ENCODE data around the gene RFX1. TPM values are rescaled to one million over a fixed set of nuclear protein-coding genes. Genes with fewer than 3 reads are reported as not detected.
"Not testable (repeated sequence)": the region's sequence is repeated elsewhere in the genome, so short reads cannot be mapped to it uniquely, and the experiment has no call there.

The RFX1 gene
- total and polyA plus RNA-seq, 8 donors: 9.1 to 17.4 (median 13.5) TPM

- no peaks in the 10 kb centered on the region for H3K36me3 ChIP-seq
- no peaks in the 10 kb centered on the region for H3K9me3 ChIP-seq
- no peak for ATAC-seq
- intact Hi-C loops (cut with DNase I): no loop called here
- H3K4me3 ChIP-seq: no peak within 1 kb of the TSS
- H3K27ac ChIP-seq: no peak within 1 kb of the TSS
- peaks cover 0 to 21% of the 10 kb centered on the region in 2 donors for H3K27me3 ChIP-seq
- H3K4me1 ChIP-seq: peaks cover 8 to 49% of the 10 kb centered on the region in 2 donors
- DNase-seq: peak in 1 of 4 donors; percentile 69
- TF ChIP-seq, protein P1, sequence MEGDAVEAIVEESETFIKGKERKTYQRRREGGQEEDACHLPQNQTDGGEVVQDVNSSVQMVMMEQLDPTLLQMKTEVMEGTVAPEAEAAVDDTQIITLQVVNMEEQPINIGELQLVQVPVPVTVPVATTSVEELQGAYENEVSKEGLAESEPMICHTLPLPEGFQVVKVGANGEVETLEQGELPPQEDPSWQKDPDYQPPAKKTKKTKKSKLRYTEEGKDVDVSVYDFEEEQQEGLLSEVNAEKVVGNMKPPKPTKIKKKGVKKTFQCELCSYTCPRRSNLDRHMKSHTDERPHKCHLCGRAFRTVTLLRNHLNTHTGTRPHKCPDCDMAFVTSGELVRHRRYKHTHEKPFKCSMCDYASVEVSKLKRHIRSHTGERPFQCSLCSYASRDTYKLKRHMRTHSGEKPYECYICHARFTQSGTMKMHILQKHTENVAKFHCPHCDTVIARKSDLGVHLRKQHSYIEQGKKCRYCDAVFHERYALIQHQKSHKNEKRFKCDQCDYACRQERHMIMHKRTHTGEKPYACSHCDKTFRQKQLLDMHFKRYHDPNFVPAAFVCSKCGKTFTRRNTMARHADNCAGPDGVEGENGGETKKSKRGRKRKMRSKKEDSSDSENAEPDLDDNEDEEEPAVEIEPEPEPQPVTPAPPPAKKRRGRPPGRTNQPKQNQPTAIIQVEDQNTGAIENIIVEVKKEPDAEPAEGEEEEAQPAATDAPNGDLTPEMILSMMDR (IDR thresholded peaks at IDR 0.05): no peak
Observed at GRCh38 chr19:14027856-14028450, 21.8 kb upstream of the RFX1 start, which contains the start of gene RLN3. RLN3 (plus strand) TSS chr19:14028148; CDS start chr19:14028205, 57 bp downstream.

DNA sequence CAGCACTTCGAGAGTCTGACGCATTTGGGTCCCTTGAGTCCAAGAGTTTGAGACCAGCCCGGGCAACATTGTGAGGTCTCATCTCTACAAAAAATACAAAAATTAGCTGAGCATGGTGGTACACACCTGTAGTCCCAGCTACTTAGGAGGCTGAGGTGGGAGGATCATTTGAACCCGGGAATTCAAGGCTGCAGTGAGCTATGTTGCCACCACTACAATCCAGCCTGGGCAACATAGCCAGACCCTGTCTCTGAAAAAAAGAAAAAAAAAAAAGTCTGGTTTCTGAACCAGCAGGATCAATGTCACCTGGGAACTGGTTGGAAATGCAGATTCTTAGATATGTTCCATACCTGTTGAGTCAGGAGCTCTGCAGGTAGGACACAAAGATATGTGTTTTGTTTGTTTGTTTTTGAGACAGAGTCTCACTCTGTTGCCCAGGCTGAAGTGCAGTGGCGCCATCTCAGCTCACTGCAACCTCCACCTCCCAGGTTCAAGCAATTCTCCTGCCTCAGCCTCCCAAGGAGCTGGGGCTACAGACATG lies 20.6 kb upstream of the RFX1 start:
- DNase-seq; H3K27ac ChIP-seq; intact Hi-C loops (cut with DNase I); H3K36me3 ChIP-seq; H3K4me3 ChIP-seq; H3K9me3 ChIP-seq; ATAC-seq: not testable (repeated sequence)
- Histone ChIP-seq H3K27me3 (peaks cover 0 to 13% of the 10 kb centered on the region in 2 donors), H3K4me1 (peaks cover 8 to 45% of the 10 kb centered on the region in 2 donors)

- Histone ChIP-seq H3K4me3 (no peak overlapping the region), H3K27me3 (peaks cover 0 to 6% of the 10 kb centered on the region in 2 donors), H3K9me3 (no peaks in the 10 kb centered on the region), H3K36me3 (no peaks in the 10 kb centered on the region), H3K4me1 (peaks cover 8 to 43% of the 10 kb centered on the region in 2 donors), H3K27ac (peak overlapping the region; percentile 49 to 56)
- ATAC-seq: peak; percentile 78
- DNase-seq: peak in 2 of 4 donors; percentile 28 to 45
- TF ChIP-seq, protein P1 (IDR thresholded peaks at IDR 0.05): peak in 1 of 2 donors; percentile 23
- intact Hi-C loops (cut with DNase I): no loop called here
Observed at GRCh38 chr19:14023404-14024235, 17.5 kb upstream of the RFX1 start.

DNA sequence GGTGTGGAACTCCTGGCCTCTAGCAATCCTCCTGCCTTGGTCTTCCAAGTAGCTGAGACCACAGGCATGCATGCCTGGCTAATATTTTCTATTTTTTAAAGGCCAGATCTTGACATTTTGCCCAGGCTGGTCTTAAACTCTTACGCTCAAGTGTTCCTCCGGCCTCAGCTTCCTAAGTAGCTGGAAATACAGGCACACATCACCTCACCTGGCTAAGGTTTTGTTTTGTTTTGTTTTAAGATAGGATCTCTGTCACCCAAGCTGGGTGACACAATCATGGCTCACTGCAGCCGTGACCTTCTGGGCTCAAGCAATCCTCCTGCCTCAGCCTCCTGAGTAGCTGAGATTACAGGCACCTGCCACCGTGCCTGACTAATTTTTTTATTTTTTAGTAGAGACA lies 16.3 kb upstream of the RFX1 start:
- Histone ChIP-seq H3K36me3 (no peaks in the 10 kb centered on the region), H3K27me3 (no peaks in the 10 kb centered on the region), H3K9me3 (no peaks in the 10 kb centered on the region), H3K4me1 (peaks cover 11 to 52% of the 10 kb centered on the region in 2 donors), H3K27ac (peak overlapping the region in 1 of 2 donors; percentile 10), H3K4me3 (no peak overlapping the region)
- peak in 1 of 4 donors; percentile 3 for DNase-seq
- peak; percentile 55 for ATAC-seq
- TF ChIP-seq, protein P1 (IDR thresholded peaks at IDR 0.05): no peak
- intact Hi-C loops (cut with DNase I): no loop called here

GRCh38 chr19:14021474-14021873 lies 15.4 kb upstream of the RFX1 start:
- H3K4me1 ChIP-seq: peaks cover 11 to 48% of the 10 kb centered on the region in 2 donors
- DNase-seq: peak in 2 of 4 donors; percentile 18 to 50
- H3K27me3 ChIP-seq: no peaks in the 10 kb centered on the region
- TF ChIP-seq, protein P1 (IDR thresholded peaks at IDR 0.05): no peak
- no peak for ATAC-seq
- H3K36me3 ChIP-seq: no peaks in the 10 kb centered on the region
- no peak overlapping the region for H3K27ac ChIP-seq
- no peaks in the 10 kb centered on the region for H3K9me3 ChIP-seq
- intact Hi-C loops (cut with DNase I): no loop called here
- H3K4me3 ChIP-seq: no peak overlapping the region

GRCh38 chr19:14019739-14020138 lies 13.6 kb upstream of the RFX1 start:
- H3K9me3 ChIP-seq; H3K27me3 ChIP-seq; intact Hi-C loops (cut with DNase I); DNase-seq; H3K27ac ChIP-seq; ATAC-seq; H3K4me3 ChIP-seq; H3K36me3 ChIP-seq: not testable (repeated sequence)
- H3K4me1 ChIP-seq: peaks cover 11 to 36% of the 10 kb centered on the region in 2 donors

All from left lung (tissue), 10 donors.